Stimulated activated CD4-positive, alpha-beta T cell treated with anti-CD3 and anti-CD28 coated beads, Interleukin-15, amount 100 ng/mL, for 24 hours (primary cell): ENCODE data around the gene DHRS13.

Experiments used
- DNase-seq: peaks from one replicate; pipeline ENCODE4 v3.0.0-alpha.2; 2020

DHRS13 gene

DNA sequence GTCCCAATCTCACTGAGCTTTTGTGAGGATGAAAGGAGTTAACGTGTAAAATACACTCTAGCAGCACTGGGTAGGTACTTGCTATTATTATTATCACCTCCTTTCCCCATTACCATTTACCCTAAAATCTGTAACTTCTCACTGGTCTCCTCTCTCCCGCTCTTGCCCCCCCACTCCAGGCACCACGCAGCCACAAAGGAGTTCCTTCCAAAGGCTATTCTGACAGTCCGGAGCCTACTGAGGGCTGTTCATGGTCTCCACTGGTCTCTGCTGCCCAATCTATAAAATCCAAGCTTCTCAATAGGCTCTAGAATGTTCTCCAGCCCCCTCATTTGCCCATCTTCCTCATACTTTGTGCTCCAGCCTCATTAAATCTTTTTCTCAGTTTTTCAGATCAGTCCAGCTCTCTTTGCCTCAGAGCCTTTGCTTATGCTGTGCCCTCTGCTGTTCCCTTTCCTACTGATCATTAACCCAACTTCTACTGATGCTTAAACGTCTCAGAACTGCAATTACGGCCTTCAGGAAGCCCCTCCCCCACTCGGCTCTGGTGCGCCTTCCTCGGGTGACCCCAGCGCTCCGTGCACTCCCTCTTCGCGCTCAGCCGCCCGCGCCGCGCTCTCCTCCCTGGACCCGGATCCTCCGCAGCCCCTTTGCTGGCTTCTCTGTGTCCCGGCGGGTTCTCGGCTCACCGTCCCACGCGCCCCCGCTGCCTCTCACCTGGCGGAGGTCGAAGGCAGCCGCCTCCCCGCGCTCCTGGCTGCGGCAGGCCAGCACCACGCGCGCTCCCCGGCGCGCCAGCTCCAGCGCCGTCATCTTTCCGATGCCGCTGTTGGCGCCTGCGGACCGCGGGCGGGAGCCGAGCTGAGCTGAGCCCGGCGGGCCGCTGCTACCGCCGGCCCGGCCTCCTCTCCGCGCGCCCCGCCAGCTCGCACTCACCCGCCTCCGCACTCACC, 737 bp downstream of the DHRS13 start:
- DNase-seq, result peak; percentile 75

DNA sequence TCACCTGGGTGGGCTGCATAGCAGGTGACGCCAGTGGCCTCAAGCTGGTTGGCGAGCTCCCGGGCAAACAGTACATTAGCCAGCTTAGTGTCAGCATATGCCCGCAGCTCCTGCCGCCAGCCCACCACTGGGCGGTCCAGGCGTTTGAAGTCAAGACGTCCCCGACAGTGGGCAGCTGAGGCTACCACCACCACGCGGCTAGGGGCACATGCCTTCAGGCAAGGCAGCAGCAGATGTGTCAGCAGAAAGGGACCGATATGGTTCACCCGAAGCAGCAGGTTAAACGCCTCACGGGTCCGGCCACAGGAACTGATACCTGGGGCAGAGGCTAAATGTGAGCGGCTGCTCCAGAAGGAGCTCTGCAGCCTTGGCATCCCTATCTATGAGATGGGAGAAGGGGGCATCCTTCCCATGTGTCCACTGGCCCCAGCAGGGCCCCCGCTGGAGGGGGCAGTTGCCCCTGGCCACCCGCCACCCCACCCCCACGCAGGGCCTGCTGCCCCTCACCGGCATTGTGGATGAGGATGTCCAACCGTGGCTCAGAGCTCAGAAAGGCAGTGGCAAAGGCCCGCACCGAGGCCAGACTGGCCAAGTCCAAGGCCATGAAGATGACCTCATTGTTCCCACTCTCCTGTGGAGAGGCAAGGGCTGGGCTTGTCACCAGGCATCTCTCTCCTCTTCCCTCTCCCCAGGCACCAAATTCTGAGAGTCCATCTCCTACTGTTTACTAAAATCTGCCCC, 1.7 kb downstream of the DHRS13 start:
- DNase-seq, result no peak

DNA sequence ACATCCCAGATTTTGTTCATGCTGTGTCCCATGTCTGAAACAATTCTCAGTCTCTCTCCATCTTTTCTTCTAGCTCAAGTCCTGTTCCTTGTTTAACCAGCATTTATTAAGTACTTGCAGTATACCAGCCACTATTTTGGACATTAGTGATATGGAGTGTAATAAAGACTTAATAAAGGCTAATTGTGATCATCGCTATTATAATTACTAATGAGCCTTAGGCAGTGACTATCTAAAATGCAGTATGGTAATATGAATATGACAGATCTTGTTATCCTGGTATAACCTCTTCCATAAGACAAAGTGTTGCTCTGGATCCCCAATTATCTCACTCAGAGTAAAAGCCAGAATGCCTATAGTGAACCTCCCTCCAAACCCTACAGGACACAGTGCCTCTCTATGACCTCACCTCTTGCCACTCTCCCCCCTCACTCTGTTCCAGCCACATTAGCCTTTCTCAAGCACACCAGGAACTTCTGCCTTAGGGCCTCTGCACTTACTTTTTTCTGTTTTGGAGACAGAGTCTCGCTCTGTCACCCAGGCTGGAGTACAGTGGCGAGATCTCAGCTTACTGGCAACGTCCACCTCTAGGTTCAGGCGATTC, 3.6 kb downstream of the DHRS13 start:
- no peak for DNase-seq

DNA sequence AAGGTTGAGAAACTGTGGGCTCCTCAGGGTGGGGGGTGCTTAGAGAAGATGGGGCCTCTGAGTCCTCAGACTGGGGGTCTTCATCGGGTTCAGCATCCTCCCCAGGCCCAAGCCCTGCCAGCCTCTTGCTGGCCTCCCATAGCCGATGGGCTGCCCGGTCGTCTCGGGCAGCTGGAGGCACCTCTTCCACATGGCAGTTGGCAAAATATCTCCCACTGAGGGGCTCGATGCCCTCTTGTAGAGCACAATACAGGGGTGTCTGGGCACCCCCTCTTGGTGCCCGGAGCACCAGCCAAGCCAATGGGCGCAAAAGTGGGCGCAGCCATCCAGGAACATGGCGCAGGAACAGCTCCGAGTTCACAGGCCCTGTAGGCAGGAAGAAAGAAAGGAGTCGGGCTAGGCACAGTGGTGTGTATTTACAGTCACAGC, 4.3 kb downstream of the DHRS13 start:
- DNase-seq, result no peak

DNA sequence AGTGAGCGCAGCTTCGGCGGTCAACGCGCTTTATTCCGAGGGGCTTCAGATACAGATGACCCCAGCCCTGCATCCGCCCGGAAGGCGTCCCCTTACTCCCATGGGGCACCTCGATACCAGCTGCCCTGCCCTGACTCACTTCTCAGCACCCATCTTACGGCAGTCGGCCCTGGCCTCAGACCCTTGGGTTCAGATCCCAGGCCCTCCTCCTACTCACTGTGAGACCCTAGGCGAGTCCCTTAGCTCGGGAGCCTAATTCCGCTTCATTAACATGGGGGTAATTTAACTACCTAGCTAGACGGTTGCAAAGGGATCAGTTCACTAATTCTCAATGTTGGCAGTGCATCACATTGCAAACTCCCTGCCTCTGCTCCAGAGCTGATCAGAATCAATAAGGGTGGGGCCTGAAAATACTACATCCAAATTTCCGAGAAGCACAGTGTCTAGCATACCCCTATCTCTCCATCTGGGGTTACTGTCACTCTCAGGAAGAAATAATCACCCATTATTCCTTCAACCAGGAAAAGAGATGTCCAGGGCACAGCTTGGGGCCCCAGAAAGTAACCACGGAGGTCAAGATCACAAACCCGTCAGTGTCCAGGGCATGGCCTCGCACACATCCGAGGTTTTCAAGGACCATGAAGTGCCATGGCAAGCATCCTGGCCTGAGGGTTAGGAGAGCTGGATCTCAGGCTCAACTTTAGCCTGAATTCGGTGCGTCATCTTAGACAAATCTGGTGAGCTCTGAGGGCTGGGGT, 4.9 kb downstream of the DHRS13 start:
- no peak for DNase-seq

DNA sequence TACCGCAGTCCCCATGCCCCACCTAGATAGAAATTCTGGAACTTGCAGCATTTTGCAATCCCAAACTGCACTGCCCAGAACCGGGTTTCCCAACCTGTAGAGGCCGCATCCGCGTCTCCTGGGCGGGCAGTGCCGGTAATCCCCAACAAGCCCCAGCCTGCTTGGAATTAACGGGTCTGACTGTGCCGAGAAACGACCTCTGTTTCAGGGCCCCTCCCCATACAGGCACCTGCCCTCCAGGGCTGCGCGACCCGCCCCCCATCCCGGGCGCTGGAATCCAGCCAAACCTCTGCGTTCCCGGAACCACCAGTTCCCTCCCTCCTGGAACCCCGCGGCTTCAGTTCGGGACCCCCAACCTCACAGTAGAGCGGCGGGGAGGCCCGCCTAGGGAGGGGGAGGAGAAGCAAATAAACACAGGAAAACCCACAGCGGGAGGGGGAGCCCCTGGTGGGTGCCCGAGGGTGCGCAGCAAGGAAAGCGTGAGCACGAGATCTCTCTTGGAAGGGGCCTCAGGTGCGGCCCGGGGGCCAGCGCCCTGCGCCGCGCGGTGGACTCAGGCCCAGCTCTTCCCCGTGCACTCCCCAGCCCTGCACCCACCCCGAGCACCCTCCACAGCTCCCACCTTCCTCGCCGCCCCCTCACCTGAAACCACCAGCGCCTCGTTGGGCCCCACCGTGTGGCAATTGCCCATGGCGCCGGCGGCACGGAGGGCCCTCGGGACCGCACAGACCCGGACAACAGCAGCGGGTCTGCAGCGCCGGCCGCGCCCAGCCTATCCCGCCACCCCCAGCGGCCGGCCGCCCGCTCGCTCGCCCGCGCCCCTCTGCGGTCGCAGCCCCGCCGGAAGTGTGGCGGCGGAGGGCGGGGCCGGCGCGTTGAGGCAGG, 5.8 kb downstream of the DHRS13 start, which contains the start of gene FLOT2:
Gene FLOT2 (minus strand): TSS at position 850 of the 885 bp plus-strand sequence. CDS start 159 bp downstream, at position 691.
- DNase-seq, result peak; percentile 77

DNA sequence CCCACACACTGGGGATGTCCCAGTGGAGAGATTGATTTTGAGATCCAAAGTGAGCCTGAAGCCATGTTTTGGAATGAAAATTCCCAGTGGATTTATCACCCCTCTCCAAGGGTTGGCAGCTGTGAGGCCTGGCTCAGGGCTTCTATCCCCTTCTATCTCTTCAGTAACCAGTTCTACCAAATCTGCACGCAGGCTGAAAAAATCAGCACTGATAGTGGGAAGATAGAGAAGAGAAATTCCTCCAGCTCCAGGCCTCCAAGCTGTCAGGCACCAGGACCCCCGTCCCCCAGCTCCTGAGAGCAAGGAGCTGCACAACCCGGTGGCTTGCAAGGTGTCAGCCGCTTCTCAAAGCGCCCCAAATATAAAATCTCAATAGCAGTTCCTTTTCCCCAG, 6.4 kb downstream of the DHRS13 start:
- no peak for DNase-seq

DNA sequence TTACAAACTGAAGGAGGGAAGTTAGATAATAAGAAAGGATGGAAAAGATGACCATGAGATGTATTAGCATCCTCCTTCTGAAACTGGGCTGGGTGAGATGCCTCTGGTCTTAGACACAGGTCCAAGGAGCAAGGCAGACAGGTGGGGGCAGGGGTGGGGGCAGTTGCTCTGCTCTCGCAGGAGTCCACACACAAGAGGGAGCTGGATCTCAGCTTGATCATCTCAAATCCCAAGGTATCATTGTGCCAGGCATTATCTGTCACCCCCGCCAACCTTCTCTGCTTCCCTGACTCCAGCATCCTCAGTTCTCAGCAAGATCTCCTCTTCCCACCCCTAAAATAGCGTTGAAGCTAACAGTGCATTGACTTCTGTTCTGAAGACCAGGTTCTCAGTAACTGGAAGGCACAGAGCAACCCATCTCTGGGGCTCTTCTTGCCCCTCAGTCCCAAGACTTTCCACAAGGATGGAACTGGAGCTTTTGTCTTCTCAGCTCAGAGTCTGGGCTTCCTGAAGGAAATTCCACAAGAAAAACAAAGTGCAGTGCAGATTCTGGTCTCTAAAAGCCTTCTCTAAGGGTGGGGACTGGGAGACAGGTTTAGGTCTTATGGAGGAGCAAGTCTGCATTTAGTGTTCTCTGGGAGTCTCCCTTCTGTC, 7.0 kb downstream of the DHRS13 start:
- DNase-seq, result no peak

DNA sequence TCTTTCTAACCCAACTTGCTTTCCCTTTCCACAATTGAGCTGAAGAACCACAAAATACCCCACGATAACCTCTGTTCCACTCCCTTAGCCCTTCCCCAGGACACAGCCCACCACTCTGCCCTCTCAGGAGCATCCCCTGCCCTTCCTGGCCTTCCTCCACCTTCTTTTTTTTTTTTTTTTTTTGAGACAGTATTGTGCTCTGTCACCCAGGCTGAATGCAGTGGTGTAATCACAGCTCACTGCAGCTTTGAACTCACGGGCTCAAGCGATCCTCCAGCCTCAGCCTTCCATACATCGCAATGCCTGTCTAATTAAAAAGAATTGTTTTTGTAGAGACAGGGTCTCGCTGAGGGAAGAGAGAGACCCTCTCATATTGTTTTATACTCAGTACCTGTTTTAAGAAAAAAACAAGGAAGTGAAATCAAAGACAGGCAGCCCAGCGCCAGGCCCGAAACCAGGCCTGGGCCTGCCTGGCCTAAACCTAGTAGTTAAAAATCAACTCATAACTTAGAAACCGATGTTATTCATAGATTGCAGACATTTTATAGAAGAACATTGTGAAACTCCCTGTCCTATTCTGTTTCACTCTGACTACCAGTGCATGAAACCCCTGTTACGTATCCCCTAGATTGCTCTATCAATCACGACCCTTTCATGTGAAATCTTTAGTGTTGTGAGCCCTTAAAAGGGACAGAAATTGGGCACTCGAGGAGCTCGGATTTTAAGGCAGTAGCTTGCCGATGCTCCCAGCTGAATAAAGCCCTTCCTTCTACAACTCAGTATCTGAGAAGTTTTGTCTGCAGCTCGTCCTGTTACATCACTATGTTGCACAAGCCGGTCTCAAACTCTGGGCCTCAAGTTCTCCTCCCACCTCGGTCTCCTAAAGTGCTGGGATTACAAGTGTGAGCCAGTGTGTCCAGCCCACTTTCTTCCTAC, 9.4 kb downstream of the DHRS13 start:
- DNase-seq, result peak; percentile 51

DNA sequence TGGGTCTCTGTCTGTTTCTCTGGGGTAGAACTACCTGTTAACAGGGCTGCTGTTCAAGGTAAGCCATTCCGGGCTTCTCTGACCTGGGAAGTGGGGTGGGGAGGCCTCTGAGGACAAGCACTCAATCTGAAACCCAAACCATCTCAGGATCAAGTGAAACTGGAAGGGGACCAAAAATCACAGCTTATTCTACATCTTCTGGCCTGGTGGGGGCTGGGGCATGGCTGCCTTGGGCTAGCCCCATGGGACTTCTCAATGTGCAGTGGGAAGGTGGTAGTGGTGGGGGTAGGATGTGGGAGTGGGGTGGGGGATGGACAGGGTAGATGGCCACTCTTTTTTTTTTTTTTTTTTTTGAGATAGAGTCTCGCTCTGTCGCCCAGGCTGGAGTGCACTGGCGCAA, 10.9 kb downstream of the DHRS13 start:
- DNase-seq, result no peak

DNA sequence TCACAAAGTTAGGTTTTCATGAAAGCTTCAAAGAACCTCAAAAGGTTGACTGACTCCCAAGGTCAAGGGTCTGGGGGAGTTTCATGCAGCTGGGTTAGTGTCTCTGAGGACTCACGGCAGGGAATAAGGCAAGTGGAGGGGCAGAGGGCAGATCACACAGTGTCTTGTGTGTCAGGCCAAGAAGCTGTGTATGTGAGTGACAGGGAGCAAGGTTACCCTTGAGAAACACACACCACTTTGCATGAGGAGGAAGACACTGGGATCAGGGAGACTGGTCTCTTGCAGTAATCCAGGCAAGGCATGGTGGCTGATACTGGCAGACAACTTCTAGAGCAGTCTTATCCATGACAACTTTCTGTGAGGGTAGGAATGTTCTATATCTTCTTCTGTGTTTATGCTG, 11.7 kb downstream of the DHRS13 start:
- no peak for DNase-seq

DNA sequence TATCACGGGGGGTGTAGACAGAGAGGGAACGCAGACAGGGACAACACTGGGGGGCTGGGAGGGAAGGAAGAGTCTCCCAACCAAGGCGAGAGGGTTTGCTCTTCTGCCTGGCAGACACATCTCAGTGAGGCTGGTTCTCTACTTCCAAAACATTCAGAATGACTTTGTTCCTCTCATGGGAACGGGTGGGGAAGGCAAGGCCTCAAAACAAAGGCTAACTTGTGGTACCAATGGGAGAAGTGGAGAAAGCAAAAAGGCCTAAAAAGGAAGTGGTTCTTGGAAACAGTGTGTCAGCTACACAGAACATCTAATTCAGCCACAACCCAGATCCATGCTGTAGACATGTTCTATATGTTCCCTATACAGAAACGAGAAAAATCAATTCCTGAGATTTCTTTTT, 12.9 kb downstream of the DHRS13 start:
- no peak for DNase-seq

DNA sequence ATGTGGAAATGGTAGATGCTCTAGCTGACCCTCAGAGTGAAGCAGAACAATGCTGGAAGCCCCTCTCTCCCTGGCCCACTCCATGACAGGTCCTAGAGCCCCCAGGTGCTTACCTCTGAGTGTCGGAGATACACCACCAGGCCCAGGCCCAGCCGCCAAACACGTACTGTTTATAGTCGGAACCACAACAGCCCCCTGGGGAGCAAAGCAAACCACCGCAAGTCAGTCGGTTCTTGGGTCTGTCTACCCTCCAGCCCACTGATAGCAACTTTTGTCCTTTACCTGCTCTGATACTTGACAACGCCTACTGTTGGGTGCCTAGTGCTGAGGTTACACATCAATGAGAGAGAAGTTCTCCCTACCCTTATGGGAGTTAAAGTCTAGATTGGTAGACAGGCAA, 14.0 kb downstream of the DHRS13 start:
- DNase-seq, result no peak

DNA sequence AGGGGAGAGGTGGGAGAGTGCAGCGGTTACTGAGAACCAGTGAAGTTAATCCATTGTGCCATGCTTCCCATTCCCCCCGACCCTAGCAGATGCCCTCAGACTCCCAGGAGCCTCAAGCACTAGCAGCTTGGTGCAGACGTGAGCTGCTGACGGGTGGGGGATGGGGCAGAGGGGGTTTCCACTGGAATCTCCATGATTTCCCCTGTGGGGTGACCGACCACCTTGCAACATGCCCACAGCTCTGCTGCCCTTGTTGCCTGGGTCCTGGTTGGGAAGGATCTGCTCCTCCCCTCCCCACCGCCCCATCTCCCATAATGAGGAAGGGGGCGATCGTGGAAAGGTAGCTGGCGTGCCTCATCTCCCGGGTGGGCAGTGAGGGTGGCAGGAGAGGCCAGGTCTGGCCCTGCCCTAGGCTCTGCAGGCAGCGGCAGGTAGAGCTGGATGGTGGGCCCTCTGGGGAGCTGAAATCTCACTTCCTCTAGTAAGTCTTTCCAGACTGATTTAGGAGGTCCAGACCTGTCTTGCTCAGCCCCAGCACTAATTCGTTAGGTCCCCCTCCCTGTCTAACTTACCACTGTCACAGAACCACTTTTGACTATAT, 14.9 kb downstream of the DHRS13 start:
- DNase-seq, result no peak

DNA sequence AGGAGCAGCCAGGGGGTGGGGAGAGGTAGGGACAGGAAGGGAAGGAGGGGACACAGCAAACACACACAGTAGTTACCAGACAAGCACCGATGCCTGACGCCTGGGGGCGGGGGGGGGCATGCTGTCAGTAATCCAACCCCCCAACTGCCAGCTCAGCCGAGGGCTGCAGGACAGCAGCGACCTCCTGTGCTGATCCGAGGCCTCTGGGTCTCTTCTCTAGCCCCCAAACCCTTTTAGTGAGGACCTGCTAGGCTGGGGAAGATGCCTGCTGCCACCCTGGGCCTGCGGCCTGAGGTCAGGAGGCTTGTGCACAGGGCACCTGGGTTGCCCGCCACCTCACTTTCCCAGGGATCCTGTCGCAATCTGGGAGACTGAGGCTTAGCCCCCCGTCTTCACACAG, 16.9 kb downstream of the DHRS13 start:
- DNase-seq, result no peak

DNA sequence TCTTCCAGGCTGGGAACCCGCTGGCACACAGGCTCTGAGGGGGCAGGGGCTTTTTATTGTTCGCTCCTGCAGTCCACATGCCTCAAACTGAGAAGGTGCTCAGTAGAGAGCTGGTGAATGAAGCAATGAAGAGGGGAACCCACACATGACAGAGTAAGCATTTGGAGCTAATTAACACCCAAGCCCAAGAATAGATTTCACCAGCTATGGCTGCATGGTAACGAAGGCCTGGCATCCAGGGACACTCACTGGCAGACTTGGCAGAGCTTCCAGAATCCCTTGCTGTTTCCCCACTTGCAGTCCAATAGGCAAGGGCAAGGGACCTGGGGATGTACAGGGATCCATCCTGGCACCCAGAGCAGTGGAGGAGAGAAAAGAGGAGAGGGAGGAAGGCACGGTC, 17.5 kb downstream of the DHRS13 start:
- DNase-seq, result no peak

DNA sequence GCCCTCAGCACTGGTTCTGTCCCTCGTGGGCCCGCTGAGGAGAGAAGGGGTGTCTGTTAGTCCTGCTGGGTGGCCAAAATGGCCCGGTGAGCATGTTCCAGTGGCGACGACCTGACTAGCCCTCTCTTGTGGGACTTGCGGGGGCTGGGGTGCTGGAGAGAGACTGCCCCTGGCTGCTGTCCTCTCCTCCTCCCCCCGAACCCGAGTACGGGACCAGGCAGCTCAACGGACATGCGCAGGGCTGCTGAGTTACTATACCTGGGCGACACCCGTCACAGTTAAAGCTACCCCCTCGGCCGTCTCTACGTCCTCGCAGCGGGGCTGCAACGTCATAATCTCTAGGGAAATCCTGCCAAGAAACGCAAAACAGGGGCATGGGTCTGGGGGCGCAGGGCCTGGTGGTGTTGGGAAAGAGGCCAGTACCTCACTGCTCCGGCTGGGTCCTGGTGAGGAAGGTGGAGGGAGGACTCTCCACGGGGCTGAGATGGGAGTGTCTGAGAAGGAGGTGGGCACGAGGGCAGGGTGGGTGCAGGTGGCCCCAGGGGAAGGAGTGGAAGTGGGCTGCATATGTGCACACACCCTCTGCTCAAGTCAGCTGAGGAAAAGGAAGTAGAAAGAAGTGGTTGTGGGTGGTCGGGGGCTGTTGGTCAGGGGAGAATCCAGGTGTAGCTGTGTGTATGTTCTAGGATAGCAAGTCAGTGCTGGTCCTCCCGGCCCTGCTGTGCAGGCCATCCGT, 18.7 kb downstream of the DHRS13 start:
- no peak for DNase-seq

DNA sequence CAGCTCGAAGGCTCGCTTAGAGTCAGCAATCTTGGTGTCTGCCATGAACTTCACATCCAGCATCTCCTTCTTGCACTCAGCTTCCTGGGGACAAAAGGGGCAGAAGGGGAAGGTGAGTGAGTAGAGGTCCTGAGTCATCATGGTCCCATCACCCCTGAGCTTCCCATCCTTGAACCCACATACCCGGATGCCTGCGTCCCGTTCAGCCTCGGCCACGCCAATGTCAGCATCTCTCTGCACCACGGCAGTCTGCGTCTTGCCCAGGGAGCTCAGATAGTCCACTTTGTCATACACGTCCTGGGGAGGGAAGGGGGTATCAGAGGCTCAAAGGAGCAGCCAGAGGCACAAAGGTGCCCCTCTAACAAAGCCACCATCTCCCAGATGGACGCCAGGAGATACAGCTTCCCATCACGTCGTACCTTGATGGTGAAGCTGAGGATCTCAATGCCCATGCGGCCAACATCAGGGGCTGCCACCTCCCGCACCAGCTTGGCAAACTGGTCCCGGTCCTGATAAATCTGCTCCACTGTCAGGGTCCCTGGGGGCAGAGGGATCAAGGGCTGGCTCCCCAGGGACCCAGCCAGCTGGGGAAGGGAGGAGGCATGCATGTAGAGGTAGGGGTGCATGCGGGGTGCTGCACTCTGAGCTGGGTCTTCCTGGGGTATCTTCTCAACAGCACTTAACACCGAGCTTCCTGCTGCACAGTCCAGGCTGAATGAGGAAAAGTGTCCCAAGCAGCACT, 20.6 kb downstream of the DHRS13 start:
- no peak for DNase-seq
